Neutrophil (primary cell): Measurements from ENCODE around the gene GRM5.

Source experiments
- H3K27ac ChIP-seq: fragments of 200-600 bp; sonication (generic); 2 replicates; pipeline ENCODE4 v1.5.1; 2016; ENCODE audit warnings: mild to moderate bottlenecking, moderate library complexity
- H3K27me3 ChIP-seq: fragments of 200-600 bp; sonication (generic); 2 replicates; pipeline ENCODE4 v1.6.0; 2016; ENCODE audit warnings: mild to moderate bottlenecking
- H3K36me3 ChIP-seq: fragments of 200-600 bp; sonication (generic); 2 replicates; pipeline ENCODE4 v1.5.1; 2017
- H3K4me1 ChIP-seq, 2 experiments: fragments of 200-600 bp in 1 of 2; sonication (generic) in 1 of 2; 1 replicate in 1 of 2; 2 replicates in 1 of 2; pipeline versions ENCODE4 v1.5.1 to v1.6.1; 2013 to 2016; ENCODE audit warnings: low read depth in 1 of 2, low read length in 1 of 2, mild to moderate bottlenecking in 1 of 2, moderate library complexity in 1 of 2; ENCODE audit not compliant: control insufficient read depth in 1 of 2, insufficient read depth in 1 of 2
- H3K4me3 ChIP-seq, 2 experiments: fragments of 200-600 bp in 1 of 2; sonication (generic) in 1 of 2; 1 replicate in 1 of 2; 2 replicates in 1 of 2; pipeline ENCODE4 v1.5.1; 2013 to 2016; ENCODE audit warnings: low read depth in 1 of 2, low read length in 1 of 2, mild to moderate bottlenecking in 1 of 2, moderate library complexity in 1 of 2
- H3K9me3 ChIP-seq: fragments of 200-600 bp; sonication (generic); 2 replicates; pipeline ENCODE4 v1.5.1; 2016
- CTCF ChIP-seq: fragments of 200-600 bp; sonication (generic); IDR thresholded peaks from 2 replicates; pipeline ENCODE4 v1.5.1; 2016; ENCODE audit warnings: antibody characterized with exemption

GRM5 gene

GRCh38 chr11:88534185-88534584 is 531.6 kb downstream of the GRM5 start:
- Histone ChIP-seq H3K27ac (no peak overlapping the region), H3K27me3 (no peaks in the 10 kb centered on the region), H3K36me3 (no peaks in the 10 kb centered on the region), H3K4me1 (peaks cover 4 to 6% of the 10 kb centered on the region in 2 experiments), H3K4me3 (no peak overlapping the region), H3K9me3 (no peaks in the 10 kb centered on the region)
- TF ChIP-seq CTCF: no peak

GRCh38 chr11:88533001-88533400 is 532.8 kb downstream of the GRM5 start:
- H3K4me3 ChIP-seq: no peak overlapping the region

GRCh38 chr11:88531831-88532230 is 534.0 kb downstream of the GRM5 start:
- Histone ChIP-seq H3K27me3 (no peaks in the 10 kb centered on the region), H3K4me3 (no peak overlapping the region), H3K9me3 (no peaks in the 10 kb centered on the region), H3K4me1 (no peaks in the 10 kb centered on the region), H3K27ac (no peak overlapping the region), H3K36me3 (no peaks in the 10 kb centered on the region)
- no peak for TF ChIP-seq CTCF

More at GRCh38 chr11:88533001-88533400, 532.8 kb downstream of the GRM5 start:
- no peak overlapping the region for H3K27ac ChIP-seq
- H3K36me3 ChIP-seq: no peaks in the 10 kb centered on the region
- H3K27me3 ChIP-seq: no peaks in the 10 kb centered on the region
- H3K9me3 ChIP-seq: no peaks in the 10 kb centered on the region
- peaks cover 0 to 1% of the 10 kb centered on the region in 2 experiments for H3K4me1 ChIP-seq
- no peak for TF ChIP-seq CTCF

- H3K27me3 ChIP-seq: no peaks in the 10 kb centered on the region
- H3K4me3 ChIP-seq: no peak overlapping the region
- no peaks in the 10 kb centered on the region for H3K36me3 ChIP-seq
- no peak for TF ChIP-seq CTCF
- H3K4me1 ChIP-seq: no peaks in the 10 kb centered on the region
- H3K27ac ChIP-seq: no peak overlapping the region
- no peaks in the 10 kb centered on the region for H3K9me3 ChIP-seq
These were observed 536.4 kb downstream of the GRM5 start for GRCh38 chr11:88529426-88529825.

- Histone ChIP-seq H3K9me3 (no peaks in the 10 kb centered on the region), H3K4me3 (no peak overlapping the region), H3K36me3 (no peaks in the 10 kb centered on the region), H3K4me1 (peaks cover 6 to 11% of the 10 kb centered on the region in 2 experiments), H3K27ac (no peak overlapping the region), H3K27me3 (no peaks in the 10 kb centered on the region)
- no peak for TF ChIP-seq CTCF
These were observed 542.3 kb downstream of the GRM5 start for GRCh38 chr11:88523386-88524071.
